Ishikawa (cell line): ENCODE data around the gene XPO6.

ENCODE experiments used
- CEBPB ChIP-seq: IDR thresholded peaks from 2 replicates; pipeline ENCODE4 v1.6.1; 2012
- CREB1 ChIP-seq: IDR thresholded peaks from 2 replicates; pipeline ENCODE4 v1.6.1; 2012; ENCODE audit warnings: low read depth
- EGR1 ChIP-seq: IDR thresholded peaks from 2 replicates; pipeline ENCODE4 v1.6.1; 2012
- EP300 ChIP-seq: IDR thresholded peaks from 2 replicates; pipeline ENCODE4 v1.6.1; 2012; ENCODE audit warnings: borderline replicate concordance
- FOXM1 ChIP-seq: IDR thresholded peaks from 2 replicates; pipeline ENCODE4 v1.6.1; 2012; ENCODE audit warnings: low read depth, borderline replicate concordance
- MAX ChIP-seq: IDR thresholded peaks from 2 replicates; pipeline ENCODE4 v1.6.1; 2012
- NFIC ChIP-seq: IDR thresholded peaks from 2 replicates; pipeline ENCODE4 v1.6.1; 2012
- RAD21 ChIP-seq: IDR thresholded peaks from 2 replicates; pipeline ENCODE4 v1.6.1; 2012; ENCODE audit warnings: low read depth
- REST ChIP-seq: IDR thresholded peaks from 2 replicates; pipeline ENCODE4 v1.6.1; 2012; ENCODE audit warnings: low read depth, mild to moderate bottlenecking
- TAF1 ChIP-seq: IDR thresholded peaks from 2 replicates; pipeline ENCODE4 v1.6.1; 2012; ENCODE audit warnings: low read depth, mild to moderate bottlenecking
- TCF12 ChIP-seq: IDR thresholded peaks from 2 replicates; pipeline ENCODE4 v1.6.1; 2012; ENCODE audit warnings: low read depth
- TEAD4 ChIP-seq: IDR thresholded peaks from 2 replicates; pipeline ENCODE4 v1.6.1; 2012
- USF1 ChIP-seq: IDR thresholded peaks from 2 replicates; pipeline ENCODE4 v1.6.1; 2012
- YY1 ChIP-seq: IDR thresholded peaks from 2 replicates; pipeline ENCODE4 v1.6.1; 2012; ENCODE audit warnings: low read depth
- ZBTB7A ChIP-seq: IDR thresholded peaks from 2 replicates; pipeline ENCODE4 v1.6.1; 2012; ENCODE audit warnings: low read depth

XPO6 gene

GRCh38 chr16:28211758-28212531, at the start of gene XPO6:
XPO6 (minus strand) TSS chr16:28211965; CDS start chr16:28211368, 597 bp downstream.
- peak; percentile 89 for TF ChIP-seq EGR1
- no peak for TF ChIP-seq EP300
- TF ChIP-seq USF1: peak; percentile 56
- no peak; the same call in 1 of the 2 replicates for TF ChIP-seq TAF1
- TF ChIP-seq RAD21: no peak
- peak; percentile 99 for TF ChIP-seq YY1
- TF ChIP-seq TEAD4: peak; percentile 52; the same call in 1 of the 2 replicates
- peak; percentile 94 for TF ChIP-seq MAX
- TF ChIP-seq NFIC: no peak

GRCh38 chr16:28260193-28260592, 48.4 kb upstream of the XPO6 start:
- TF ChIP-seq MAX: no peak
- no peak for TF ChIP-seq FOXM1
- TF ChIP-seq REST: no peak
- TF ChIP-seq CEBPB: no peak
- TF ChIP-seq USF1: no peak
- no peak for TF ChIP-seq RAD21
- no peak for TF ChIP-seq CREB1
- no peak for TF ChIP-seq NFIC
- TF ChIP-seq ZBTB7A: no peak
- no peak for TF ChIP-seq YY1
- TF ChIP-seq EP300: no peak
- no peak for TF ChIP-seq EGR1
- no peak for TF ChIP-seq TEAD4
- TF ChIP-seq TAF1: no peak
- no peak for TF ChIP-seq TCF12

- TF ChIP-seq EP300 (no peak), YY1 (no peak), RAD21 (no peak), USF1 (no peak), TCF12 (no peak), ZBTB7A (no peak), MAX (no peak), NFIC (no peak), CREB1 (no peak), TEAD4 (no peak), FOXM1 (no peak), REST (no peak), CEBPB (no peak), TAF1 (no peak), EGR1 (no peak)
Measured at GRCh38 chr16:28259781-28260150, 48.0 kb upstream of the XPO6 start.

- no peak for TF ChIP-seq RAD21
- no peak for TF ChIP-seq REST
- no peak for TF ChIP-seq EGR1
- no peak for TF ChIP-seq MAX
- no peak for TF ChIP-seq TEAD4
- TF ChIP-seq EP300: no peak
- TF ChIP-seq CEBPB: no peak
- TF ChIP-seq NFIC: no peak
- TF ChIP-seq TAF1: no peak
- TF ChIP-seq USF1: no peak
- TF ChIP-seq YY1: no peak
- no peak for TF ChIP-seq TCF12
- no peak for TF ChIP-seq ZBTB7A
- no peak for TF ChIP-seq FOXM1
- TF ChIP-seq CREB1: no peak
Measured at GRCh38 chr16:28259091-28259780, 47.5 kb upstream of the XPO6 start.
